ENCODE measurements around the gene TMIGD3. TPM values are rescaled to one million over a fixed set of nuclear protein-coding genes. Genes with fewer than 3 reads are reported as not detected.
"Not testable (repeated sequence)": the region's sequence is repeated elsewhere in the genome, so short reads cannot be mapped to it uniquely, and the experiment has no call there.

The TMIGD3 gene
- total RNA-seq (2014; rRNA removed; shearing (Covaris generic)) = not detected in 2 replicates
- polyA plus RNA-seq (2014; cell fraction: nucleus; rRNA removed) = not detected in 2 replicates

DNA sequence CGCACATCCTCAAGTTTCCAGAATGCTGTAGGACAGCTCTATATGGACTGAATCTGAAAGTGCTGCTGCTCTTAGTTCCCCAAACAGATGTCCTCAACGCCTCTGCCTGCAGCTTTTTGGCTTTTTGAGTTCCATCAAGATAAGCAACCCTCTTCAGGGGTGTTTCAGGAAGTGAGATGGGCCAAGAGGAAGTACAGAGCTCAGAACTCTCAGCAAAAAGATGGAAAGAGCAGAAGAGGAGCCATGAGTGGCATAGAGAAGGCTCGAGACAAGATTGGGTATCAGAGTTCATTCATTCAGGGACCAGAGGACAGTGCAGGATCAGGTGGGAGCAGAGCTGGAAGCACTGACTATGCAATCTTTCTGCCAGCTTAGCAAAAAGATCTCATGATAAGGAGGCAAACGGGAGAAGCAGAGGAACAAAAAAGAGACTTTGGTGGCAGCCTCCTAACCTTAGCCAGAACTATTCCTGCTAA is at the start of gene TMIGD3, which contains the start of gene ADORA3:
TSS of gene TMIGD3 (minus strand) at position 49 of the 476 bp plus-strand sequence. CDS start 279 bp downstream, outside the sequence.
TSS of gene ADORA3 (minus strand) at position 49 of the 476 bp plus-strand sequence. CDS start 279 bp downstream, outside the sequence.
- no peak for DNase-seq (ENCODE audit: extremely low read depth, low read depth)

GRCh38 chr1:111553196-111553595 is 49.8 kb upstream of the TMIGD3 start:
- no peak for DNase-seq (ENCODE audit: extremely low read depth, low read depth)

DNA sequence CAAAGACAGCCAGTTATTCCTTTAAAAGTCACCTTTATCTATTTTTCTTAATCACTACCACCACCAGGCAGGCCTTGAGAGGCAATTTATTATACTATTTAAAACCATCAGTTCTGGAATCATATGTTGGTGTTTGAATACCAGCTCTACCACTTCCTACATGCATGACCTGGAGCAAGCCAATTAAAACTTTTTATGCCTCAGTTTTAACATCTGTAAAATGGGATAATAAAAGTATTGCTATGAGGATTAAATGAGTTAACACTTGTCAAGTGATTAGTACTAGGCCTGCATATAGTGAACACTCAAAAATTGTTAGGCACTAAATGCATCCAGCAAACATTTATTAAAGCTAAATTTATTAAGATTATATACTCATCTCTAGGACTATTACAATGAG is 49.2 kb upstream of the TMIGD3 start:
- DNase-seq (ENCODE audit: extremely low read depth, low read depth) = no peak

DNA sequence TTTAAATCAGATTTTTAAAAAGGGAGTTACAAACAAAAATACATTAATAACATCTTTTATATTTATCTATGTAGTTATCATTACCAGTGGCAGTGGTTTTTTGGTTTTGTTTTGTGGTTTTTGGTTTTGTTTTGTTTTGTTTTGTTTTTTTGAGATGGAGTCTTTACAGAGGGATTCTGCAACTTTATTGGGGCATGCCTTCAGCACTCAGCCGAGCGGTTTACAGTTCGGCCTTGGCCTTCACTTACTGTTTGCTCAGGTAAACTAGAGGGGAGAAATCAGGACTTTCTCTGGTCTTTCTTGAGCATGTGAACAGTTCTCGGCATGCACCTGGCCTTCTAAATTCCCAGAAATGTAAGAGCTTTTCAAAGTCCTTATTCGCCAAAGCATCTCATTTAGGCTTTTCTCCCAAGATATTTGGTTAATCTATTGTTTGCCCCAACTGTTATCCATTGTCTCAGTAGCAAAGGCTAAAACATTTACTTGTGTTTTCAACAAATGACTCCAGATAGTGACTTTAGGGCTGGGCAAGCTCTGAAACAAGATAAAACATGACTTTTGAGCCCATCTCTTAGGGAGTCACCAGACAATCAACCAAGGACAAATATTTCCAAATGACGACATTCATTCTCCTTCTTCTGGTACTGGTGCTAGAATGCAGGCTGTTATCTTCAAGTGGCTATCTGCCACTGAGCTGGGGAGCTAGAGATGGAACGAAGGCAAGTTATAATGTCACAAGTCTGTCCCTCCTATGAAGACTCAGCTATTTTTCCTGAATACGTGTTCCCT is 48.4 kb upstream of the TMIGD3 start:
- no peak for DNase-seq (ENCODE audit: extremely low read depth, low read depth)

DNA sequence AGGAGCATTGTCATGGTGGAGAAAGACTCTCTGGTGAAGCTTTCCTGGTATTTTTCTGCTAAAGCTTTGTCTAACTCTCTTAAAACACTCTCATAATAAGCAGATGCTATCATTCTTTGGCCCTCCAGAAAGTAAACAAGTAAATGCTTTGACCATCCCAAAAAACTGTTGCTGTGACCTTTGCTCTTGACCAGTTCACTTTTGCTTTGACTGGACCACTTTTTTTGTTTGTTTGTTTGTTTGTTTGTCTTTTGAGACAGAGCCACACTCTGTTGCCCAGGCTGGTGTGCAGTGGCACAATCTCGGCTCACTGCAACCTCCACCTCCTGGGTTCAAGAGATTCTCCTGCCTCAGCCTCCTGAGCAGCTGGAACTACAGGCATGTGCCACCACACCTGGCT is 44.4 kb upstream of the TMIGD3 start:
- DNase-seq (ENCODE audit: extremely low read depth, low read depth) = not testable (repeated sequence)

DNA sequence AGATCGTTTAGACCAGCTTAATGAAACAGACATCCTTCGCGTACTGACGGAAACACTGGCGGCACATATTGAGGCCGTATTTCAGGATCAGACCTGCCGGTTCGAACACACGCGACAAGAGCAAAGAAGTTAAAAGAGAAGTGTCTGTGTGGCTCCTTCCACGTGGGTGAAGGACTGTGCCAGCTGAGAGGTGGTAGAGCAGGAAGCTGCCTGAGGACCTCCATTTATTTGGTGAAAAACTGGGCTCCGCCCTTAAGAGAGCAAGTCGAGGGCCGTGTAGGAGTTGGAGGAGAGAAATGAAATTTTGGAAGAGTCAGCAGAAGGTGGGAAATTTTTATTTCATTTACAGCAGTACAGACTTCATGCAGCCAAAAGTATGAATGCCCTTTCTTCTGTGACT is 38.8 kb upstream of the TMIGD3 start:
- DNase-seq (ENCODE audit: extremely low read depth, low read depth) = no peak

DNA sequence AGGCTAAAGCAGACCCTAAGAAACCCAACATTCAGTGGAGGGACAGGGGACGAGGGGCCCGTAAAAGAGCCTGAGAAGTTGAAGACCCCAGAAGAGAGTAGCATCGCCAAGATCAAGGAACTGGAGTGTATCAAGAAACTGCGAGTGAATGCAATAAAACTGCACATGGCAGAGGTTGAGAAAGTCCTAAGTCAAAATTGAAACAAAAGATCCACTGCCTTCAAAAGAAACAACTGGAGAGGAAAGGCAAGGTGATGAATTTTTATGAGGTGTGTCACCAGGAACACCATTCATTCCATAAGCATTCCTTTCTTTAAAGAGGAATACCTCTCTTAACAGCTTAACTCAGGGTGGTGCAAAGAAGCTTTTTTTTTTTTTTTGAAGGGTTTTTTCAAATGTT is 38.3 kb upstream of the TMIGD3 start:
- DNase-seq (ENCODE audit: extremely low read depth, low read depth) = no peak

DNA sequence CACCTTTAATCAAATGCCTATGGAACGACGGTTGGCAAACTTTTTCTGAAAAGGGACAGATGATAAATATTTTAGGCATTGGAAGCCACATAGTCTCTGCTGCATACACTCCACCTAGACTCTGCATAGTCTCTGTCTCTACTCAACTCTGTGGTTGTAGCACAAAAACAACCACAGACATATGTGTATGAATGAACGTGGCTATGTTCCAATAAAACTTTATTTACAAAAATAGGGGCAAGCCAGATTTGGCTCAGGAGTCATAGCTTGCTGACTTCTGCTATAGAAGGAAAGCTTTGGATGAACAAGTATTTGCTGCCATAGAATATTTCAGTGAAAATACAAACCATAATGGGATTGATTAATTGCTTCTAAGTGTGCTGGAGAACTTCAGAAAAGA is 37.5 kb upstream of the TMIGD3 start:
- no peak for DNase-seq (ENCODE audit: extremely low read depth, low read depth)

GRCh38 chr1:111538343-111539025 is 35.1 kb upstream of the TMIGD3 start:
- no peak for DNase-seq (ENCODE audit: extremely low read depth, low read depth)

- no peak for DNase-seq (ENCODE audit: extremely low read depth, low read depth)
These were observed 32.1 kb upstream of the TMIGD3 start for GRCh38 chr1:111535256-111536191.

DNA sequence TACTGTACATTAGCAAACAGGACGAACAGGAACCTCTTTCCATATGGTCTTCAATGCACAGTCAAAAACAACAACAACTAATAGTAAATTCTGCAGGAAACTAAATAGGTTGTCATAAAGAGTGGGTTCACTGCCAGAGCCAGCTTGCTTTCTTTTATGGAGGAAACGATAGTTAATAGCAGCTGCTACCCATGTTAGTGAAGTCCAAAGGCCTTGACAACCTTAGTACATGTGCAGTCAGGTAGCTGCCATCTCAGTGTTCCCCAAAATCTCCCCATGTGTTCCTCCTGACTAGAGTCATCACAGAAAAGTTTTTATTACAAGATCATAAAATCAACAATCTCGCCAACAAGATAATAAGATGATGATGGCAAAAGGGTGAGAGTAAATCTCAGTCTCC is 16.6 kb upstream of the TMIGD3 start:
- no peak for DNase-seq (ENCODE audit: extremely low read depth, low read depth)

DNA sequence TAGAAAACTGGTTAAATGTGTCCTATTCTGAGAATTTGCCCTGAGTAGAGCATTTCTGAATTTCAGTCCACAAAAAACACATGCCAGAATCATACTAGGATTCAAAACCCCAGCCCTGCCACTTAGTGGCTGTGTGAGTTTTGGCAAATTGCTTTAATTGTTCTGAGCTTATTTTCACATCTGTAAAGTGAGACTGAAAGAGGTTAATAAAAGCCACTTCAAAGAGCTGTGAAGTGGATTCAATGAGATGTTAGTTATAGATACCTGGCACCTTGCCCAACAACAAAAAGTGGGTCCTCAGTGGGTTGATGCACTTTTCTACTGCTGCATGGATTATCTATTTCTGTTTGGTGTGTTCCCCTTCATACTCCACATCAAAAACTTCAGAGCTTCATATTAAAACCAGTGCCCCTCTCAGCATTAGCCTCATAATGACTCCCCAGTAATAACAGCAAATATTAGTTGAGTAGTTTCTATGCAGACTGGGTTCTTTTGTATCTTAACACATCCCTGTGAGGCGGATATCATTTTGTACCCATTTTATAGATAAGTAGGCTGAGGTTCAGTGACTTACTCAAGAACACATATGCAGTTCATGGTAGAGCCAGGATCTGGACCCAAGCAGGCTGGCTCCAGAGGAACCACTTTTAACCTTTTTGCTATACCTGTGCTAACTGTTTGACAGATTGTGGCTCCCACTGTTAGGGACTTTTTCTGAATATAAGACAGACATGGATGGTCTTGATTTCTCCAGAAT is 14.2 kb upstream of the TMIGD3 start:
- no peak for DNase-seq (ENCODE audit: extremely low read depth, low read depth)

DNA sequence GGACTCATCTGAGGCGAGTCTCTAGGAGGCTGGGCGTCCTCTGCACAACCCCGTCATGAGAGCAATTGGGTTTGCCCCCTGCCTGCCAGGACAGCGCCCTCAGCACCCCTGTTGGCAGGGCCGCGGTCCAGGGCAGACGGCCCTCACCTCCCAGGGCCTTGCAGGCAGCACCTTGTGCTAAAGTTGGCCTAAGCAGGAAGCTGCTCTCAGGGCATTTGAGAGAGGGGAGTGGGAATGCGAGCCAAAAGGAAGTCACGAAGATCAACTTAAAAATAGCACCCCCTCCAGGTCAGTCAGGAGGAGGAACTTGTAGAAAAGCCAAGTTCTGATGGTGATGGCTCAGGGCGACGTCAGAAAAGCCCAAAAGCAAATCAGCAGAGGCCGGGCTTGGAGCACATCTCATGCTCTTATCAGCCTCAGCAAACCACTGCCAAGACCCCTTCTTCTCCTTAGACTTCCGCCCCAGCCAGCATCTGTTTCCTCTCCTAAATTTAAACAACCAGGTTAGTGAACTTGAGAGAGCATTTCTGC is 12.6 kb upstream of the TMIGD3 start:
- DNase-seq (ENCODE audit: extremely low read depth, low read depth) = no peak

GRCh38 chr1:111515291-111516004 is 12.0 kb upstream of the TMIGD3 start:
- DNase-seq (ENCODE audit: extremely low read depth, low read depth) = no peak

- DNase-seq (ENCODE audit: extremely low read depth, low read depth) = no peak
These were observed 10.1 kb upstream of the TMIGD3 start for GRCh38 chr1:111513410-111514020.

DNA sequence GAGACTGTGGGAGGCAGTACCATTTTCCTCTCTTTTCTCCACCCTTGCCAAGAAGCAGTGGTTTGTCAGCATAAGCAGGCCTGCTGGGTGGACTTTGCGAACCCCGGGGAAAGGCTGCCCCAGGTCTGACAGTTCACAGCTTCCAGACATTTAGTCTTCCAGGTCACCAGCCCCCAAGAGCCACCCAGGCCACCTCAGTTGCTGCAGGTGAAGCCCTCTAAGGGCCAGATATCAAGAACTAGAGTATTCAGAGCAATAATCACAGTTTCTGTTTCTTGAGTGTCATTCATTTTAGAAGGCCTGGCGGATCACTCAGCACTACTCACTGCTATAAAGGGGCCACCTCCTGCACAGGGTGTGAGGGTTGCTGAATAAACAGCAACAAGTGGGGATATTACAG is 9.5 kb upstream of the TMIGD3 start:
- no peak for DNase-seq (ENCODE audit: extremely low read depth, low read depth)

GRCh38 chr1:111512132-111512889 is 8.9 kb upstream of the TMIGD3 start:
- DNase-seq (ENCODE audit: extremely low read depth, low read depth) = no peak

- DNase-seq (ENCODE audit: extremely low read depth, low read depth) = no peak
These were observed 7.9 kb upstream of the TMIGD3 start for GRCh38 chr1:111511370-111511769.
